Mesothelial cell of epicardium (in vitro differentiated cells): ENCODE results near the gene KCNIP2. TPM values are rescaled to one million over a fixed set of nuclear protein-coding genes. Genes with fewer than 3 reads are reported as not detected.

Experiments
- DNase-seq, 2 experiments: peaks; one replicate each; pipeline ENCODE4 v3.0.0; 2021; ENCODE audit warnings: low spot score in 2 of 2; ENCODE audit not compliant: unreplicated experiment in 2 of 2
- H3K27ac Mint-ChIP-seq: 2 replicates; pipeline ENCODE4 v1.8.0; 2021; ENCODE audit warnings: mixed read lengths
- H3K27me3 Mint-ChIP-seq: 2 replicates; pipeline ENCODE4 v1.8.0; 2021; ENCODE audit warnings: low read depth, mixed read lengths
- H3K36me3 Mint-ChIP-seq: 2 replicates; pipeline ENCODE4 v1.8.0; 2021; ENCODE audit warnings: mixed read lengths
- H3K4me1 Mint-ChIP-seq: 2 replicates; pipeline ENCODE4 v1.8.0; 2021; ENCODE audit warnings: mixed read lengths
- H3K4me3 Mint-ChIP-seq: 2 replicates; pipeline ENCODE4 v1.8.0; 2021; ENCODE audit warnings: mild to moderate bottlenecking, moderate library complexity, mixed read lengths
- H3K9me3 Mint-ChIP-seq: 2 replicates; pipeline ENCODE4 v1.8.0; 2021; ENCODE audit warnings: mixed read lengths
- total RNA-seq: library from RNA; stranded (reverse); gene quantifications from 3 replicates; pipeline ENCODE4 v1.2.1, GENCODE V29; 2021
- TF ChIP-seq, protein P1 (sequence below): fragments of 200-600 bp; sonication (generic); IDR thresholded peaks from one replicate; pipeline ENCODE4 v1.5.0; 2021; ENCODE audit warnings: antibody characterized with exemption; ENCODE audit not compliant: unreplicated experiment

The KCNIP2 gene
- total RNA-seq, 1 donor from 2014 or later = 6.8 TPM

DNA sequence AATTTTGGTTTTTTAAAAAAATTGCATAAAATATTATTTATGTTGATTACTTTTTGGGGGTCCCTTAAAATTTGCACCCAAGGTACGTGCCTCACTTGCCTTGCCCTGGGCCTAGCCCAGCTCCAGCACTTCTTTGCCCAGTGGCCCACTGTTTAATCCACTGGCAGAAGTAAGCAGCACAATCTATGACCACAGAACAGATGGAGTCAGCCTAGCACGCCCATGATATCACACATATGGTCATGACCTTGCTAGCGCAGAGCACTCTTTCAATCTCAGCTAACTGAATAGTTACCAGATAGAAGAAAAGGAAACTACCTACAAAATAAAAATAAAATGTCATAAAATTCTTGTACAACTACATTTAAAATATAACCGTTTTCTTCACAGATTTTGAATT, 31.0 kb downstream of the KCNIP2 start:
- Mint-ChIP-seq H3K4me1 (peaks cover 30% of the 10 kb centered on the region), H3K9me3 (no peaks in the 10 kb centered on the region), H3K4me3 (no peak overlapping the region), H3K36me3 (peaks cover 14% of the 10 kb centered on the region), H3K27me3 (no peaks in the 10 kb centered on the region), H3K27ac (no peak overlapping the region)
- no peak for DNase-seq
- TF ChIP-seq, protein P1, sequence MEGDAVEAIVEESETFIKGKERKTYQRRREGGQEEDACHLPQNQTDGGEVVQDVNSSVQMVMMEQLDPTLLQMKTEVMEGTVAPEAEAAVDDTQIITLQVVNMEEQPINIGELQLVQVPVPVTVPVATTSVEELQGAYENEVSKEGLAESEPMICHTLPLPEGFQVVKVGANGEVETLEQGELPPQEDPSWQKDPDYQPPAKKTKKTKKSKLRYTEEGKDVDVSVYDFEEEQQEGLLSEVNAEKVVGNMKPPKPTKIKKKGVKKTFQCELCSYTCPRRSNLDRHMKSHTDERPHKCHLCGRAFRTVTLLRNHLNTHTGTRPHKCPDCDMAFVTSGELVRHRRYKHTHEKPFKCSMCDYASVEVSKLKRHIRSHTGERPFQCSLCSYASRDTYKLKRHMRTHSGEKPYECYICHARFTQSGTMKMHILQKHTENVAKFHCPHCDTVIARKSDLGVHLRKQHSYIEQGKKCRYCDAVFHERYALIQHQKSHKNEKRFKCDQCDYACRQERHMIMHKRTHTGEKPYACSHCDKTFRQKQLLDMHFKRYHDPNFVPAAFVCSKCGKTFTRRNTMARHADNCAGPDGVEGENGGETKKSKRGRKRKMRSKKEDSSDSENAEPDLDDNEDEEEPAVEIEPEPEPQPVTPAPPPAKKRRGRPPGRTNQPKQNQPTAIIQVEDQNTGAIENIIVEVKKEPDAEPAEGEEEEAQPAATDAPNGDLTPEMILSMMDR = no peak

DNA sequence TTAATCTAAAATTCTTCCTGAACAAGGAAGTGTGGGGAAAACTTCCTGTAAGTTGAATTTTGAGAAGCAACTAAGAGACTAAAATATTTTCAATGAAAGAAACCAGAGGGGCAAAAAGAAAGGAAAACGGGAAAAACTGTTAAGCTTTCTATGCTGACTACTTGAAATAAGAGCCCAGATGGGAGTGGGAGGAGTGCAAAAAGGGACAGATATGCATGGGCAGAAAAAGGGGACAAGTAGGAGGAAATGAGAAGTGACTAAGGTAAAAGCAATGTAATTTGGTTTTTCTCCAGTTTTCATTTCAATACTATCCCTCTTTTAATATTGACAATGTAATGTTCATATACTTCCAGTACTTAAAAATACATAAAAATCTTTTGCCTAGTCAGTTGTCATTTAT, 36.4 kb downstream of the KCNIP2 start:
- Mint-ChIP-seq H3K4me3 (no peak overlapping the region), H3K27me3 (no peaks in the 10 kb centered on the region), H3K36me3 (peaks cover 30% of the 10 kb centered on the region), H3K4me1 (no peaks in the 10 kb centered on the region), H3K27ac (no peak overlapping the region), H3K9me3 (no peaks in the 10 kb centered on the region)
- TF ChIP-seq, protein P1 = no peak
- no peak for DNase-seq

DNA sequence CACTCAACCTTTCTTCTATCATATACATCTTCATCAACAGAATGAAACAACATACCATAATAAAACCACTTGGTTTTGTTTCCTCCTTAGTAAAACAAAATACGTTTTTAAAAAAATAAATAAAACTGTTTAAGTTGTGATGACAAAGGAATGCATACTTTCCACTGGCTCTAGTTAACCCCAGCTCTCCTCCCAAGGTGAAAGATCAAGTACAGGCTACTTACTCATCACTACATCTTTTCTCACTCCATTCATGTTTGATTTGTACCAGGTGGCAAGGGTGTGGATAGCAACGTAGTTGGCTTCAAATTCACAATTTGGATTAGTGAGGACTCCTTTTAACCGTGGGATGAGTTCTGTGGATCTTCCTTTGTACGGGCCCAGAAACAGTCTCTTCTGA, 40.1 kb downstream of the KCNIP2 start:
- Mint-ChIP-seq H3K36me3 (peaks cover 39% of the 10 kb centered on the region), H3K27me3 (no peaks in the 10 kb centered on the region), H3K27ac (no peak overlapping the region)

DNA sequence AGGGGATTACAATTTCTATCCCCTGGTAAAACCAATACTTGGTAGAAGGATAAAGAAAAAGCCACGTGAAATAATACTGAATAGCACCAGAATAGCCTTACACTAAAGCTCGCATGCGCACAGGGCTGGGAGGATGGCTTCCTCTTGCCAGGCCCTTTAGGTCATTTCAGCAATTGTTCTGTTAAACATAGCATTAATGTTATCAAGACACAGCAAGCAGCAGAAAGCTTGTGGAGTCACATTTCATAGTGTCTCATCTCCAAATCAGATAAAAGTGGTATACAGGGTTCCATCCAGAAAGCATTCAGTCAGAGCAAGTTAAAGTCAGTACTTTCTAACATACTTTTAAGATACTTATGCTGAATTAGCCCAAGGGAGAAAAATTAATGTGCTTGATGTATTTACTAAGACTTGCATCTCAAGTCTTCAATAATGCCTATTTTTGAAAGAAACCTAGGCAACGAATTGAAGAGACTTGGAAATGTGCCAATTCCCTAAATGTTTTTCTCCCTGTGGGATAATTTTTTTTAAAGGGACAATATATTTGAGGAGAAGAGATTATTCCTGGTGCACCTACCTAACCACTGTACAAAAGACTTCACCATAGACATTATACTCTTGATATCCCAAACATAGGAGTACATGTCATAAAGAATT, 46.1 kb downstream of the KCNIP2 start:
- Mint-ChIP-seq H3K27ac (peak overlapping the region; percentile 30), H3K9me3 (no peaks in the 10 kb centered on the region), H3K27me3 (no peaks in the 10 kb centered on the region), H3K36me3 (peaks cover 44% of the 10 kb centered on the region), H3K4me3 (no peak overlapping the region), H3K4me1 (no peaks in the 10 kb centered on the region)
- TF ChIP-seq, protein P1 = no peak
- no peak for DNase-seq

More for the DNA sequence above, 40.1 kb downstream of the KCNIP2 start:
- Mint-ChIP-seq H3K4me1 (no peaks in the 10 kb centered on the region), H3K4me3 (no peak overlapping the region), H3K9me3 (no peaks in the 10 kb centered on the region)
- DNase-seq = no peak
- TF ChIP-seq, protein P1 = no peak

DNA sequence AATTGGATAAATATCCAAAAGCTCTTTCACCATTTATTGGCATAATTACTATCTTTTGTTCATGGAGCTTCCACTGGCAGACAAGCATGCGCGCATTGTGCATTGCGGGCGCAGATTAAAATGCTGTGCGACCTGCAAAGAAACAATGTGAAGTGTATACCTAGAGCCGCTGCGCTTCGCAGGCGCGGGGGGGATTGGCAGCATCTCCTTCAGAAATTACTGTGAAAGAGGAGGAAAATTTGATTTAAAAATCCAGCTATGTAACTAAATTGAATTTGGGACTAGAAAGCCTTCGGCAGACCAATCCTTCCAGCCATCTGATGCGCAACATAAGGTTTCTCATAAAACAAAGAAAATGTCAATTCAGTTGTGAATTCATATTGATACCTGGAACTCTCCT, 50.1 kb downstream of the KCNIP2 start:
- Mint-ChIP-seq H3K27me3 (no peaks in the 10 kb centered on the region), H3K36me3 (peaks cover 34% of the 10 kb centered on the region)

More for the DNA sequence above, 50.1 kb downstream of the KCNIP2 start:
- TF ChIP-seq, protein P1 = no peak
- no peak overlapping the region for H3K27ac Mint-ChIP-seq
- no peaks in the 10 kb centered on the region for H3K4me1 Mint-ChIP-seq
- DNase-seq = no peak
- no peaks in the 10 kb centered on the region for H3K9me3 Mint-ChIP-seq
- H3K4me3 Mint-ChIP-seq = no peak overlapping the region
